Astrocyte (in vitro differentiated cells and primary cell): ENCODE measurements around the gene UAP1L1. TPM values are rescaled to one million over a fixed set of nuclear protein-coding genes. Genes with fewer than 3 reads are reported as not detected.

Experiments
- DNase-seq: peaks from one replicate; pipeline ENCODE4 v3.0.0-alpha.2; 2010; ENCODE audit warnings: low read depth
- FAIRE-seq: peaks from 2 replicates; lab custom pipeline; 2011; peaks lifted over from hg19 to GRCh38; lab: Jason Lieb, UNC
- H2AFZ ChIP-seq: 2 replicates; pipeline ENCODE4 v1.6.0; 2012; ENCODE audit warnings: low read depth, low read length, inconsistent platforms
- H3K27ac ChIP-seq: 2 replicates; pipeline ENCODE4 v1.5.1; 2011; ENCODE audit warnings: low read depth, low read length, inconsistent platforms
- H3K27me3 ChIP-seq: 2 replicates; pipeline ENCODE4 v1.6.0; 2011; ENCODE audit warnings: low read length, inconsistent platforms; ENCODE audit not compliant: insufficient read depth
- H3K36me3 ChIP-seq: 2 replicates; pipeline ENCODE4 v1.5.1; 2011; ENCODE audit warnings: low read length, inconsistent platforms; ENCODE audit not compliant: insufficient read depth
- H3K4me1 ChIP-seq: 2 replicates; pipeline ENCODE4 v1.5.1; 2011; ENCODE audit warnings: low read length, inconsistent platforms; ENCODE audit not compliant: insufficient read depth
- H3K4me2 ChIP-seq: 2 replicates; pipeline ENCODE4 v1.6.0; 2012; ENCODE audit warnings: low read length, inconsistent platforms
- H3K4me3 ChIP-seq: 2 replicates; pipeline ENCODE4 v1.5.1; 2011; ENCODE audit warnings: low read depth, mild to moderate bottlenecking, low read length, inconsistent platforms; ENCODE audit not compliant: insufficient read depth
- H3K79me2 ChIP-seq: 2 replicates; pipeline ENCODE4 v1.6.0; 2012; ENCODE audit warnings: mild to moderate bottlenecking, low read length, inconsistent platforms; ENCODE audit not compliant: insufficient read depth
- H3K9ac ChIP-seq: 2 replicates; pipeline ENCODE4 v1.6.0; 2012; ENCODE audit warnings: mild to moderate bottlenecking, low read length, inconsistent platforms
- H3K9me3 ChIP-seq: 2 replicates; pipeline ENCODE4 v1.5.1; 2012; ENCODE audit warnings: low read depth, mild to moderate bottlenecking, low read length, inconsistent platforms; ENCODE audit not compliant: insufficient read depth
- H4K20me1 ChIP-seq: 2 replicates; pipeline ENCODE4 v1.6.0; 2012; ENCODE audit warnings: low read length, inconsistent platforms; ENCODE audit not compliant: insufficient read depth
- H3K27ac Mint-ChIP-seq: one replicate; pipeline ENCODE4 v1.8.0; 2021; ENCODE audit warnings: mild to moderate bottlenecking, mixed read lengths; ENCODE audit not compliant: unreplicated experiment
- H3K27me3 Mint-ChIP-seq: one replicate; pipeline ENCODE4 v1.8.0; 2021; ENCODE audit warnings: low read depth, mixed read lengths; ENCODE audit not compliant: unreplicated experiment
- H3K36me3 Mint-ChIP-seq: one replicate; pipeline ENCODE4 v1.8.0; 2021; ENCODE audit warnings: low read depth, mixed read lengths; ENCODE audit not compliant: unreplicated experiment
- H3K4me1 Mint-ChIP-seq: one replicate; pipeline ENCODE4 v1.8.0; 2021; ENCODE audit warnings: low read depth, mixed read lengths; ENCODE audit not compliant: unreplicated experiment
- H3K4me3 Mint-ChIP-seq: one replicate; pipeline ENCODE4 v1.8.0; 2021; ENCODE audit warnings: mild to moderate bottlenecking, moderate library complexity, mixed read lengths; ENCODE audit not compliant: unreplicated experiment
- H3K9me3 Mint-ChIP-seq: one replicate; pipeline ENCODE4 v1.8.0; 2021; ENCODE audit warnings: mild to moderate bottlenecking, mixed read lengths; ENCODE audit not compliant: unreplicated experiment
- EZH2 ChIP-seq: IDR thresholded peaks from 2 replicates; pipeline ENCODE4 v1.6.1; 2012; ENCODE audit warnings: mild to moderate bottlenecking, low read length, inconsistent platforms; ENCODE audit not compliant: insufficient read depth
- total RNA-seq: library from RNA; stranded (reverse); gene quantifications from 2 replicates; pipeline ENCODE4 v1.2.1, GENCODE V29; 2021
- TF ChIP-seq, protein P1 (sequence below): IDR thresholded peaks from 2 replicates; pipeline ENCODE4 v1.5.1; 2011; ENCODE audit warnings: low read depth, mild to moderate bottlenecking, inconsistent platforms, low read length, moderate library complexity; ENCODE audit not compliant: insufficient read depth

The UAP1L1 gene
- total RNA-seq, 1 donor from 2014 or later: 4.0 TPM

DNA sequence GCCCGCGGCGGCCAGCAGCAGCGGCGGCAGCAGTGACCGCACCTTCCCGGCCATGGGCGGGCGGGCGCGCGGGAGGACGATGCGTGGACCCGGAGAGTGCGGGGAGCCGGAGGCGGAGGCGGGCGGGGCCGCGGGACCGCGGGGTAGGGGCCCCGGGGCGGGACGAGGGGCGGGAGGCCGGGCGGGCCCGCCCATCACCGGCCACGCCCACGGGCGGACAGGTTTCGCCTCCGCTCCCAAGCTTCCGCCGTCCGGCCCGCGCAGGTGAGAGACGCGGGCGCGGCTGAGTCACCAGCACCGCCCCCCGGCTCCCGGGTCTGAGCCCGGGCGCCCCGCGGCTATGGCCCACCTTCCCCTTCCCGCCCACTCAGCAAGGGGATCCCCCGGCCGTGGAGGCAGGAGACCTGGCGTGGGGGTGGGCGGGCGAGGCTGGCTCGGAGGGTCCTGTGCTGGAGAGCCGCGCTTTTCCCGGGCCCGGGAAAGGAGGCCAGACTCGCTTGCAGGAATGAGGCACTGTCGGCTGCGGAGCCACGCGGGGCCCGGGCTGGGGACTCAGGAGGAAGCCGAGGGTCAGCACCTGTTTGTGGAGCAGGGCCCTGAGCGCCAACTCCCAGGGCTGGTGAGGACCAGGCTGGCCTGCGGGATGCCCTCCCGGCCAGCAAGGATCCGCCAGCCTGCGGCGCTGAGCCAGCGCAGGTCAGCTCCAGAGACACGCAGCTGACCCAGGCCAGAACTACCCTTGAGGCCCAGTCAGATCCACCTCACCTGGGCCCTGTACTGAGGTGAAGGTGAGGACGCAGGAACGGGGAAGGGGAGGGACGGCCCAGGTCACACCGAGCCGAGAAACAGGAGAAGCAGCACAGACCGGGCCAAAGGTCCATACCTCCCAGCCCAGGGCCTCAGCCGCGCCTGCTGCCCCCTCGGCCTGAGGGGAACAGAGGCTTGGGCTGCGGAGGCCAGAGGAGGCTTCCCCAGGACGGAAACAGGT, 23.1 kb upstream of the UAP1L1 start, which contains the start of gene ENTPD2:
ENTPD2 (minus strand) TSS at position 118 of the 988 bp plus-strand sequence; CDS start at position 54, 64 bp downstream.
- Histone ChIP-seq H2AFZ (no peak within 1 kb of the TSS), H3K36me3 (no peaks in the 10 kb centered on the region), H3K27me3 (peaks cover 23% of the 10 kb centered on the region), H3K9me3 (no peaks in the 10 kb centered on the region), H3K9ac (no peak within 1 kb of the TSS), H3K27ac (no peak within 1 kb of the TSS), H3K4me2 (peak within 1 kb of the TSS; percentile 39), H3K4me1 (peaks cover 5% of the 10 kb centered on the region), H3K79me2 (no peaks in the 10 kb centered on the region), H3K4me3 (no peak within 1 kb of the TSS), H4K20me1 (no peaks in the 10 kb centered on the region)
- H3K27ac Mint-ChIP-seq: no peak within 1 kb of the TSS
- no peaks in the 10 kb centered on the region for H3K4me1 Mint-ChIP-seq
- TF ChIP-seq, protein P1, sequence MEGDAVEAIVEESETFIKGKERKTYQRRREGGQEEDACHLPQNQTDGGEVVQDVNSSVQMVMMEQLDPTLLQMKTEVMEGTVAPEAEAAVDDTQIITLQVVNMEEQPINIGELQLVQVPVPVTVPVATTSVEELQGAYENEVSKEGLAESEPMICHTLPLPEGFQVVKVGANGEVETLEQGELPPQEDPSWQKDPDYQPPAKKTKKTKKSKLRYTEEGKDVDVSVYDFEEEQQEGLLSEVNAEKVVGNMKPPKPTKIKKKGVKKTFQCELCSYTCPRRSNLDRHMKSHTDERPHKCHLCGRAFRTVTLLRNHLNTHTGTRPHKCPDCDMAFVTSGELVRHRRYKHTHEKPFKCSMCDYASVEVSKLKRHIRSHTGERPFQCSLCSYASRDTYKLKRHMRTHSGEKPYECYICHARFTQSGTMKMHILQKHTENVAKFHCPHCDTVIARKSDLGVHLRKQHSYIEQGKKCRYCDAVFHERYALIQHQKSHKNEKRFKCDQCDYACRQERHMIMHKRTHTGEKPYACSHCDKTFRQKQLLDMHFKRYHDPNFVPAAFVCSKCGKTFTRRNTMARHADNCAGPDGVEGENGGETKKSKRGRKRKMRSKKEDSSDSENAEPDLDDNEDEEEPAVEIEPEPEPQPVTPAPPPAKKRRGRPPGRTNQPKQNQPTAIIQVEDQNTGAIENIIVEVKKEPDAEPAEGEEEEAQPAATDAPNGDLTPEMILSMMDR: no peak
- peak; percentile 71 for TF ChIP-seq EZH2
- H3K36me3 Mint-ChIP-seq: no peaks in the 10 kb centered on the region
- H3K4me3 Mint-ChIP-seq: no peak within 1 kb of the TSS
- DNase-seq (no peak), FAIRE-seq (no peak)
- H3K9me3 Mint-ChIP-seq: no peaks in the 10 kb centered on the region
- H3K27me3 Mint-ChIP-seq: peaks cover 49% of the 10 kb centered on the region

DNA sequence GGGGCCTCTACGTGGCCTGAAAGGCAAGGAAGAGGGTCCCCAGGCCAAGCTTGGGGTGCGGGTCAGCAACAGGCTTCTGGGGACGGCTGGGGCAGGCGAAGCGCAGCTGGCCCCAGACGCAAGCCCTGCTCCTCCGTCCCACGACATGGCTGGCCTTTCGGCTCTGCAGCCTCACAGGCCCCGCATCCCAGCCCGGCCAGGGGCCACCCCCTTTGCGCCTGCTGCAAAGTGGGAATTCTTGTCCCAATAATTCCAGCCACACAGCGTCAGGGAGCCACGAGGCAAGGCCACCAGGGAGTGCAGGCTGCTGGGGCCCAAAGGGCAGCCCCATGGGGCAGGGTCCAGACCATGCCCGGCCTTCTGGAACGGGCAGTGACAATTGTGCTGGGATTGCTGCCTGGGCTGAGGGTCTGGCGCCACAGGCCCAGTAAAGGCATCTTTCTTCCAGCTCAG, 22.4 kb upstream of the UAP1L1 start:
- DNase-seq: no peak
- Histone ChIP-seq H3K36me3 (no peaks in the 10 kb centered on the region), H3K27ac (no peak overlapping the region), H3K9me3 (no peaks in the 10 kb centered on the region), H3K4me1 (peaks cover 5% of the 10 kb centered on the region), H3K4me2 (no peak overlapping the region), H4K20me1 (no peaks in the 10 kb centered on the region), H2AFZ (no peak overlapping the region), H3K79me2 (no peaks in the 10 kb centered on the region), H3K27me3 (peaks cover 16% of the 10 kb centered on the region), H3K4me3 (no peak overlapping the region), H3K9ac (no peak overlapping the region)
- TF ChIP-seq, protein P1: no peak
- no peak for TF ChIP-seq EZH2
- Mint-ChIP-seq H3K27me3 (peaks cover 42% of the 10 kb centered on the region), H3K36me3 (no peaks in the 10 kb centered on the region), H3K4me3 (no peak overlapping the region), H3K9me3 (no peaks in the 10 kb centered on the region), H3K4me1 (no peaks in the 10 kb centered on the region), H3K27ac (no peak overlapping the region)
- no peak for FAIRE-seq
